Measurements from ENCODE around the gene CYP26B1. TPM values are rescaled to one million over a fixed set of nuclear protein-coding genes. Genes with fewer than 3 reads are reported as not detected.

CYP26B1 gene
- total and polyA plus RNA-seq, 2 of the 8 experiments (the other 6 are each of a cell fraction or from before 2014, with no cell fraction given) = 0.06 to 0.69 TPM

DNA sequence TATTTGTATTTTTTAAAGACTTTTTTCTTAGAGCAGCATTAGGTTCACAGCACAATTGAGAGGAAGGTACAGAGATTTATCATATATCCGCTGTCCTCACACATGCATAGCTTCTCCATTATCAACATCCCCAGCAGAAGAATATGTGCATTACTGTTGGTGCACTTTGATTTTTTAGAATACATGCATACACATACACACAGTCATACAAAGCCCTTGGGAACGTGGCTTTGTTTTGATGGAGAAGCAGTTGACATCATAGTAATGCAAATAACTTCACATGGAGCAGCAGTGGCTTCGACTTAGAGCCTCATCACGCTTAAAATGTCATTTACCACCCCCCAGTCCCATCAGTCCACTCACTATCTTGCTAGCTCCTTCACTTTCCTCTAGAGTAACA, 26.5 kb downstream of the CYP26B1 start (continued):
- TF ChIP-seq POLR2A (IDR thresholded peaks at IDR 0.05; ENCODE audit: control extremely low read depth in 1 of 2, low read depth in 2 of 2, low read length in 2 of 2) (no peak), MAFK (IDR thresholded peaks at IDR 0.05; ENCODE audit: low read depth, low read length) (no peak), SP2 (IDR thresholded peaks at IDR 0.05; ENCODE audit: low read length) (no peak), JUND (IDR thresholded peaks at IDR 0.05; ENCODE audit: low read length) (no peak)

Data from H1 (cell line).